ENCODE results near the gene KCNK10.

DNA sequence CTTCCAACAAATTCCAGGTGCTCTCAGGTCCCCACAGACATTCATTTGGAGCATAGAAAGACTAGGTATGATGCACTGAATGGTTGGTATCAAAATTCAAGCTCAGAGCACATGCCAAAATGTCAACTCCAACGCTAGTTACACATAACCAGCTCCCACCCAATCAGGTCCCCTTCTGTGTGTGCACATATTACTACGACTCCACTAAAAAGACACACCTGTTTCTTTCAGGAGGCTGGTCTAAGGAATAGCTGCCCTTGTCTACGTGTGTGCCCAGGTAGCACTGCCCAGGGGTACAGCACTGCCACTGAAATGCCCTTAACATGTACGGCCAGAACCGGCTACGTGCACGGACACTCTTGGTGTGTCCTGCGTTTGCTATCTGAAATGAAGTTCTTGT is 138.1 kb downstream of the KCNK10 start:
- TF ChIP-seq, protein P1, sequence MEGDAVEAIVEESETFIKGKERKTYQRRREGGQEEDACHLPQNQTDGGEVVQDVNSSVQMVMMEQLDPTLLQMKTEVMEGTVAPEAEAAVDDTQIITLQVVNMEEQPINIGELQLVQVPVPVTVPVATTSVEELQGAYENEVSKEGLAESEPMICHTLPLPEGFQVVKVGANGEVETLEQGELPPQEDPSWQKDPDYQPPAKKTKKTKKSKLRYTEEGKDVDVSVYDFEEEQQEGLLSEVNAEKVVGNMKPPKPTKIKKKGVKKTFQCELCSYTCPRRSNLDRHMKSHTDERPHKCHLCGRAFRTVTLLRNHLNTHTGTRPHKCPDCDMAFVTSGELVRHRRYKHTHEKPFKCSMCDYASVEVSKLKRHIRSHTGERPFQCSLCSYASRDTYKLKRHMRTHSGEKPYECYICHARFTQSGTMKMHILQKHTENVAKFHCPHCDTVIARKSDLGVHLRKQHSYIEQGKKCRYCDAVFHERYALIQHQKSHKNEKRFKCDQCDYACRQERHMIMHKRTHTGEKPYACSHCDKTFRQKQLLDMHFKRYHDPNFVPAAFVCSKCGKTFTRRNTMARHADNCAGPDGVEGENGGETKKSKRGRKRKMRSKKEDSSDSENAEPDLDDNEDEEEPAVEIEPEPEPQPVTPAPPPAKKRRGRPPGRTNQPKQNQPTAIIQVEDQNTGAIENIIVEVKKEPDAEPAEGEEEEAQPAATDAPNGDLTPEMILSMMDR (IDR thresholded peaks at IDR 0.05; ENCODE audit: insufficient read depth, low read length), result no peak
- no peak for TF ChIP-seq POLR2AphosphoS5 (IDR thresholded peaks at IDR 0.05; ENCODE audit: low read depth)

Data from HL-60 (cell line).